ENCODE measurements around the gene MYO1H.
A peak's percentile ranks its signal among the peaks of the same experiment; 100 is the strongest.

- TF ChIP-seq, protein P1, sequence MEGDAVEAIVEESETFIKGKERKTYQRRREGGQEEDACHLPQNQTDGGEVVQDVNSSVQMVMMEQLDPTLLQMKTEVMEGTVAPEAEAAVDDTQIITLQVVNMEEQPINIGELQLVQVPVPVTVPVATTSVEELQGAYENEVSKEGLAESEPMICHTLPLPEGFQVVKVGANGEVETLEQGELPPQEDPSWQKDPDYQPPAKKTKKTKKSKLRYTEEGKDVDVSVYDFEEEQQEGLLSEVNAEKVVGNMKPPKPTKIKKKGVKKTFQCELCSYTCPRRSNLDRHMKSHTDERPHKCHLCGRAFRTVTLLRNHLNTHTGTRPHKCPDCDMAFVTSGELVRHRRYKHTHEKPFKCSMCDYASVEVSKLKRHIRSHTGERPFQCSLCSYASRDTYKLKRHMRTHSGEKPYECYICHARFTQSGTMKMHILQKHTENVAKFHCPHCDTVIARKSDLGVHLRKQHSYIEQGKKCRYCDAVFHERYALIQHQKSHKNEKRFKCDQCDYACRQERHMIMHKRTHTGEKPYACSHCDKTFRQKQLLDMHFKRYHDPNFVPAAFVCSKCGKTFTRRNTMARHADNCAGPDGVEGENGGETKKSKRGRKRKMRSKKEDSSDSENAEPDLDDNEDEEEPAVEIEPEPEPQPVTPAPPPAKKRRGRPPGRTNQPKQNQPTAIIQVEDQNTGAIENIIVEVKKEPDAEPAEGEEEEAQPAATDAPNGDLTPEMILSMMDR (IDR thresholded peaks at IDR 0.05) = peak; percentile 70
- TF ChIP-seq ZFX (IDR thresholded peaks at IDR 0.05; ENCODE audit: borderline replicate concordance) = no peak
Observed at GRCh38 chr12:109302358-109302757, 45.3 kb upstream of the MYO1H start.
